HG02610 (cell line): ENCODE measurements around the gene MIB1.
A peak's percentile ranks its signal among the peaks of the same experiment; 100 is the strongest.
"Not testable (repeated sequence)": the region's sequence is repeated elsewhere in the genome, so short reads cannot be mapped to it uniquely, and the experiment has no call there.

Experiments used
- ATAC-seq: cut with Tn5 transposase; IDR thresholded peaks from one replicate; pipeline ENCODE4 v1.9.1; 2021; ENCODE audit warnings: mild to moderate bottlenecking, moderate library complexity; ENCODE audit not compliant: unreplicated experiment

MIB1 gene

GRCh38 chr18:21742315-21742687 lies 1.7 kb downstream of the MIB1 start:
- ATAC-seq = no peak

DNA sequence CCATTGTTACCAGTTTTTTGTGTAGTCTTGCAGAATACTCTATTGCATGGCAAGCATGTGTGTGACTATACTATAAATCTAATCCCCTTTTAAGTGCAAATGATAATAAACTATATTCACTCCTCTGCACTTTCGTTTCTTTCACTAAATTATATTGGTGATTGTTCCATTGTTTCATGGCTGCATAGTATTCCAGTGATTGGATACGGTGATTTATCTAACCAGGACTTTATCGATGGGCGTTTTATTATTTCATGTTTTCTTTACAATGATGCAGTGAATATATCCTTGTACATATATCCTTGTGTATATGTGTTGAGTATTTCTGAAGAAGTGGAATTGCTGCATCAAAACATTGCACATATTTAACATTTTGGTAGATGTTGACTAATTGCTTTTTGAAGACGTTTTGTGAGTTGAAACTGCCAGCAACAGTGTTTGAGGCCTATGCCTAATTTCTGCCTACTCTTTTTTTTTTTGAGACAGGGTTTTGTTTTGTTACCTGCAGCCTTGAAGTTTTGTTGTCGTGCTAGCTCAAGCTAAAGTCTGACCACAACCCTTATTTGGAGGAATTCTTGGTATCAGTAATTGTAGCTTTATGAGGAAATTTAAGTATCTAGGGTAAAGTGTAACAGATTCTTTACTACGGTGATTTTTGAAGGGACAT lies 2.7 kb downstream of the MIB1 start:
- no peak for ATAC-seq

DNA sequence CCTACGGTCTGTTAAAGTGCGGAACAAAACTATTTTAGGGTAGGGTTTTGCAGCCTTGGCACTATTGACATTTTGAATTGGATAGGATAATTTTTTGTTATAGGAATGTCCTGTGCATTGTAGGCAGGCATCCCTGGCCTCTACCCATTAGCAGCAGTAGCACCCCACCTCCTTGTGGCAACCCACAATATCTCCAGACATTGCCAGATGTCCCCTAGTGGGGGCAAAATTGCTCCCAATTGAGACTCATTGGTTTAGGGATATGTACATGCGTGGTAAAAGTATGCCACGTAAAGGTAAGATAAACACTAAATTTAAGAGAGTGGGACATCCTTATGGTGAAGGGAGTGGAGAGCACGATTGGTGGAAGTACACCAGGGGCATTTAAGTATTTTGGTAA lies 4.6 kb downstream of the MIB1 start:
- ATAC-seq = no peak

GRCh38 chr18:21747268-21747667 lies 6.7 kb downstream of the MIB1 start:
- ATAC-seq = no peak

DNA sequence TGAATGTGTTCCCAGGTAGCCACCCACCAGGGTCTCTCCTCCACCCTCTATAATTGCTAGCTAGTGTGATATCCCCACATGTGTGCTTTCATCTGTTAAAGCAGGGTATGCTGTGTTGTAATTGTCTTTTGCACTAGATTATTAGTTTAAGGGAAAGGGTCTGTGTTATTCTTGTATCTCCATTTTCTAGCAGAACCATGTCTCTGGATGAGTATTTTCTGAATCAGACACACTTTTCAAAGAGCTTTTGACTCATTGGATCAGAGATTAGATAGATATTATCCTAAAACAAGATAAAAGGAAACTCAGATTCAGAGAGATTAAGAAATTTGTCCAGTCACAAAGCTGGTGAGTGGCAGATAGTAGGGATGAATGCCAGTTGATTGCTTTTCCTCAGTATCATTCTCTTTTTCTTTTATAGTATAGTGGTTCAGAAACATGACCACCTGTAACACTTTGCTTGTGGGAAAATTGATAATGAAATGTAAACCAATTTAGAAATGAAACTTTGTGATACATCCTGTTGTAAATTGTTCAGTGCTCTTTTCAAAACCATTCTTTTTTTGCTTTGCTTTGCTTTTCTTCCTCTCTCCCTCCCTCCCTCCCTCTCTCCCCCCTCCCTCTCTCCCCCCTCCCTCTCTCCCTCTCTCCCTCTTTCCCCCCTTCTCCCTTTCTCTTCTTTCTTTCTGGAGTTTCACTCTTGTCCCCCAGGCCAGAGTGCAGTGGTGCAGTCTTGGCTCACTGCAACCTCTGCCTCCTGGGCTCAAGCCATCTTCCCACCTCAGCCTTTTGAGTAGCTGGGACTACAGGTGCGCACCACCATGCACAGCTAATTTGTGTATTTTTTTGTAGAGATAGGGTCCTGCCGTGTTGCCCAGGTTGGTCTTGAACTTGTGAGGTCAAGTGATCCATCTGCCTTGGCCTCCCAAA lies 7.4 kb downstream of the MIB1 start:
- ATAC-seq = no peak

DNA sequence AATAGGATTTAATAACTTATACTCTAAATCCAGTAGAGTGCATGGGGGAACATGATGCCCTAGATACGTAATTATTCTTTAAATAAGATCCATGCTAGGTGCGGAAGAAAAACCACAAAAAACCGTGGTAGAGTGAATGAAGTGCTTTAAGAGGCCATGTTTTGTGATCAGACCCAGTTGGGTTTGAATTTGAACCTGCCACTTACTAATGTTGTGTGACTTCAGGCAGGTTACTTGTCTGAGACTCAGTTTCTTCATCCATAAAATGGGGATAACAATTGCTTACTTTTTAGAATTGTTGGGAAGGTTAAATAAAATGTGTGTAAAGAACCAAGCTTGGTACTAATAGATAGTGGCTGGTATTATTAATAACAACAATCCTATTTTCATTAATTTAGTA lies 17.2 kb downstream of the MIB1 start:
- ATAC-seq = no peak

- no peak for ATAC-seq
Measured at GRCh38 chr18:21759836-21760235, 19.2 kb downstream of the MIB1 start.

GRCh38 chr18:21760321-21760720 lies 19.7 kb downstream of the MIB1 start:
- ATAC-seq = no peak

DNA sequence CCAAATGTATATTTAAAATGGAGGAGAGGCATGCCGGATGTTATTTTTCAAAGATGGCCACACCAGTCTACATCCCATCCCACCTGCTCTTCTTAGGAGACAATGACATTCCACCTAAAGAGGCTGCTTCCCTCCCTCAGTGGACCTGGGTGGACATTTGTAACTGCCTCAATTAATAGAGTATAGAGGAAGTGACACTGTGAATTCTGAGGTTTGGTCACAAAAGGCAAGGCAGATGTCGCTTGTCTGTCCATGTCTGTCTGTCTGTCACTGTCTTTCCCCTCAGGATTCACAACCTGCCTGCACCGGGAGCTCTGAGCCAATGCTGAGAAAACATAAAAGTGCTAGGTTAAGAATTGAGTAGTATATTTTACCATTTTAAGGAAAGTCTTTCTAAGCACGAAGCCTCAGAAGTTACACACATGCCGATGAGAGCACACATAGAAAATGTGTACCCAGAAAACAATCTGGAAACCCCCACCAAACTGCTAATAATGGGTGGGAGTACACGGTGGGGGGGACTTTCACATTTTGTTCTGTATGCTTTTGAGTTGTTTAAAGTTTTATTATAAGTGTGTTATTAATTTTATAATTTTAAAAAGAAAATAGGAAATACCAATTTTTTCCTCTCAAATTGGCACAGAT lies 21.0 kb downstream of the MIB1 start:
- no peak for ATAC-seq

- no peak for ATAC-seq
Measured at GRCh38 chr18:21762181-21762772, 21.7 kb downstream of the MIB1 start.

DNA sequence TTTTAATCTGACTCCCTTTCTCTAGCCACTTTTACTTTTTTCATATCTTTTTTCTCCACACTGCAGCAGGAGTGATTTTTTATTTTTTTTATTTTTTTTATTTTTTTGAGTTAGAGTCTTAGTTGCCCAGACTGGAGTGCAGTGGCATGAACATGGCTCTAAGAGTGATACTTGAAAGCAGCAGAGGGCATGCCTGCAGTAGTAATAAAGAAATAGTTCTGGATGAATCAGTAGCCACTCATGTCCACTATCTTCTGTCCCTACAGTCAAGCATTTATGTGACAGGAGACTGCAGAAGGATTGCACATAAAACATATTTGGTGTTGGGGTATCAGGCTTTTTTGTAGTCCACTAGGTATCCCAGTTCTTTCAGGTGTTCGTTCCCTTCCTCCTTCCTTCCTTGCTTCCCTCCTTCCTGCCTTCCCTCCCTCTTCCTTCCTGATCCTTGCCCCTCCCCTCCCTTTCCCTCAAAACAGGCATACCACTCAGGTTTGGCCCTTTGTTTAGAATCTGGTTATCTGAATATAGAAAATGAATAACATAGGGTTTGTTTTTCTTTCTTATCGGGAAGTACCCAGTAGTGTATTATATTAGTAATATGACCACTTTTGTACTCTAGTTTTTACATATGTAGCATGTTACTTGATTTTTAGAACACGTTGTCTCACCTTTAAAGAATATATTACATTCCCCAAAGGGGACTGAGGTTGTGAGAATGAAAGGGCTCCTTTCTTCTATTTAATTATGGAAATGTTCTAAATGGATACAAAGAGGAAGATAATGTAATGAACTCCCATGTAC lies 23.5 kb downstream of the MIB1 start:
- peak; percentile 57 for ATAC-seq

- ATAC-seq = no peak
Measured at GRCh38 chr18:21769206-21769605, 28.6 kb downstream of the MIB1 start.

DNA sequence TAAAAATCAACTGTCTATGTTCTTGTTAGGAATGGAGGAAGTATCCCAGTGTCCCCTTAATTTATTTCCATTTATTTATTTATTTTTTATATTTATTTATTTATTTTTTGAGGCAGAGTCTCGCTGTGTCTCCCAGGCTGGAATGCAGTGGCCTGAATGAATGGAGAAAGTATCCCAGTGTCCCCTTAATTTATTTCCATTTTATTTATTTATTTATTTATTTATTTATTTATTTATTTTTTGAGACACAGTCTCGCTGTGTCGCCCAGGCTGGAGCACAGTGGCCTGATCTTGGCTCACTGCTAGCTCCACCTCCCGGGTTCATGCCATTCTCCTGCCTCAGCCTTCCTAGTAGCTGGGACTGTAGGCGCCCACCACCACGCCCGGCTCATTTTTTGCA lies 34.1 kb downstream of the MIB1 start:
- ATAC-seq = no peak

DNA sequence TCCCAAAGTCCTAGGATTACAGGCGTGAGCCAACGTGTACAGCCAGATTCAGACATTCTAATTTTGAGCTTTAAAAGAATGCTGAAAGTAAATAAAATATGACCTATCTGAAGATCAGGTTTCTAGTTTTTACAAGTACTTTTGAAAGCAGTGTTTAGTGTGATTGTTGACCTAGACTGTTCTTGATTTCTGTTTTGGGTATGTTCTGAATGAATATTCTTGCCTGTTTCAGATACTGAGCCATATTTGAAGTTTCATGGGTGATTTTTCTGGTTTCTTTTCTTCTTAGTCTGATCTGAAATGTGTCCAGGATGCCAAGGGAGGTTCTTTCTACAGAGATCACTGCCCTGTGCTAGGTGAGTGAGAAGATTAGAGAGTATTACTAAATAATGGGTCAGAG lies 37.2 kb downstream of the MIB1 start:
- peak; percentile 80 for ATAC-seq

DNA sequence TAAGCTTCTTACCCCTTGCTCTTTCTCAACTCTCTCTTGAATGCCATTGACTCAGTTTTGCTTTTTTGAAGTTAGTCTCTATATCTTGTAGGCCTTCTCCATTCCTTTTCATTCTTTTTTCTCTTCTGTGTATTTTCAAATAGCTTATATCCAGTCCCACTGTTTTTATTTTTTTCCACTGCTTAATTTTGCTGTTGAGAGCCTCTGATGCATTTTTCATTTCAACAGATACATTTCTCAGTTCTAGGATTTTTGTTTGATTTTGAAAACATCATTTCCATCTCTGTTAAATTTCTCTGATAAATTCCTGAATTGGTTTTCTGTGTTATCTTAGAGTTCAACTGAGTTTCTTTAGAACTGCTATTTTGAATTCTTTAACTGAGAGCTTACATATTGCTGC lies 45.9 kb downstream of the MIB1 start:
- ATAC-seq = no peak

DNA sequence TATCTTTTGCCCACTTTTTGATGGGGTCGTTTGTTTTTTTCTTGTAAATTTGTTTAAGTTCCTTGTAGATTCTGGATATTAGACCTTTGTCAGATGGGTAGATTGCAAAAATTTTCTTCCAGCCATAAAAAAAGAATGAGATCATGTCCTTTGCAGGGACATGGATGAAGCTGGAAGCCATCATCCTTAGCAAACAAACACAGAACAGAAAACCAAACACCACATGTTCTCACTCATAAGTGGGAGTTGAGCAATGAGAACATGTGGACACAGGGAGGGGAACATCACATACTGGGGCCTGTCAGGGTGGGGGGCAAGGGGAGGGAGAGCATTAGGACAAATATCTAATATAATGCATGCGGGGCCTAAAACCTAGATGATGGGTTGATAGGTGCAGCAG lies 55.5 kb downstream of the MIB1 start:
- ATAC-seq = not testable (repeated sequence)

- no peak for ATAC-seq
Measured at GRCh38 chr18:21798126-21798525, 57.5 kb downstream of the MIB1 start.

GRCh38 chr18:21799721-21800120 lies 59.1 kb downstream of the MIB1 start:
- ATAC-seq = no peak

GRCh38 chr18:21803495-21803894 lies 62.9 kb downstream of the MIB1 start:
- no peak for ATAC-seq

DNA sequence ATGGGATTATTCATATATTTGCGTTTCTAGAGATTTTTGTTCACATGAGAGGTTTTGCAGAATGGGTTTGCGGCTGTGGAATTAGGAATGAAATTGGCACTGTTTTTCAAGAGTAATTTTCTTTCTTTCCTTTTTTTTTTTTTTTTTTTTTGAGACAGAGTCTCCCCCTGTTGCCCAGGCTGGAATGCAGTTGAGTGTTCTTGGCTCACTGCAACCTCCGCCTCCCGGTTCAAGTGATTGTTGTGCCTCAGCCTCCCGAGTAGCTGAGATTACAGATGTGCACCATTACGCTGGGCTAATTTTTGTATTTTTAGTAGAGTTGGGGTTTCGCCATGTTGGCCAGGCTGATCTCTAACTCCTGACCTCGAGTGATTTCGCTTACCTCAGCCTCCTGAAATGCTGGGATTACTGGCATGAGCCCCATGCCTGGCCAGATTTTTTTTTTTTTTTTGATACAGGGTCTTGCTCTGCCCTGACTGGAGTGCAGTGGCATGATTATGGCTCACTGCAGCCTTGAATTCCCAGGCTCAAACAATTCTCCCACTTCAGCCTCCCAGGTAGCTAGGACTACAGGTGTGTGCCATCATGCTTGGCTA lies 65.3 kb downstream of the MIB1 start:
- no peak for ATAC-seq
